Body of pancreas (tissue), 4 donors: ENCODE data around the gene ZNF672. TPM values are rescaled to one million over a fixed set of nuclear protein-coding genes. Genes with fewer than 3 reads are reported as not detected.

Experiments used
- ATAC-seq: fragments of 150-250 bp; one replicate; pipeline ENCODE4 v1.9.1; 2016
- DNase-seq, 4 donors: peaks; one replicate each; pipeline ENCODE4 v3.0.0-alpha.2; 2019
- H3K27ac ChIP-seq, 4 donors: fragments of 200-600 bp; sonication (generic); 1 replicate in 3 of 4; 2 replicates in 1 of 4; pipeline versions ENCODE4 v1.5.1 to v1.6.1; 2016 to 2019; ENCODE audit warnings: mild to moderate bottlenecking in 1 of 4, mixed read lengths in 1 of 4, moderate library complexity in 1 of 4
- H3K27me3 ChIP-seq, 2 donors: fragments of 200-600 bp; sonication (generic); one replicate each; pipeline ENCODE4 v1.6.0; 2016; ENCODE audit warnings: mild to moderate bottlenecking in 1 of 2
- H3K36me3 ChIP-seq, 2 donors: fragments of 200-600 bp; sonication (generic); replicated peaks in 1 of 2; 2 replicates each; pipeline ENCODE4 v1.5.1; 2016; ENCODE audit warnings: low read depth in 2 of 2; ENCODE audit not compliant: insufficient read depth in 1 of 2
- H3K4me1 ChIP-seq: fragments of 200-600 bp; sonication (generic); one replicate; pipeline ENCODE4 v1.6.0; 2016
- H3K4me3 ChIP-seq, 2 donors: fragments of 200-600 bp; sonication (generic); 1 replicate in 1 of 2; 2 replicates in 1 of 2; pipeline ENCODE4 v1.5.1; 2016 to 2019
- H3K9me3 ChIP-seq, 3 donors: fragments of 200-600 bp; sonication (generic); 1 replicate in 2 of 3; 2 replicates in 1 of 3; pipeline ENCODE4 v1.5.1; 2016
- CTCF ChIP-seq, 7 experiments: fragments of 450-650 bp in 4 of 7; fragments of 200-600 bp in 3 of 7; sonication (generic) in 3 of 7; IDR thresholded peaks; one replicate each; pipeline ENCODE4 v1.5.1; 2016 to 2019; ENCODE audit warnings: antibody characterized with exemption in 7 of 7
- POLR2A ChIP-seq, 3 donors: fragments of 450-650 bp; IDR thresholded peaks; one replicate each; pipeline ENCODE4 v1.6.1; 2016; ENCODE audit warnings: antibody characterized with exemption in 3 of 3, mild to moderate bottlenecking in 2 of 3
- WGBS, 2 donors: methylation state at CpG; one replicate each; pipeline ENCODE4 v1.1.5; 2017; 5-methylcytosine and 5-hydroxymethylcytosine counted together
- intact Hi-C: fragments of 100-400 bp; cut with DNase I; formaldehyde crosslinking; loops from one replicate; pipeline ENCODE4 v1.15.1; 2023
- total RNA-seq, 2 donors: library from RNA; depleted of rRNA; stranded (reverse); fragments of >200 nt; gene quantifications; one replicate each; pipeline ENCODE4 v1.1.0, GENCODE V29; 2016

ZNF672 gene
- total RNA-seq, 2 donors from 2014 or later: 18.8 to 27.2 TPM

- no peak for DNase-seq
- 13 to 15% methylated on average over 4 of the region's 4 CpGs for WGBS, 2 donors
- no peak for TF ChIP-seq CTCF (IDR thresholded peaks at IDR 0.05)
- no peak for TF ChIP-seq POLR2A (IDR thresholded peaks at IDR 0.05)
- Histone ChIP-seq H3K9me3 (no peaks in the 10 kb centered on the region), H3K4me3 (no peak overlapping the region), H3K27ac (peak overlapping the region; percentile 37 to 81 (median 63)), H3K27me3 (no peaks in the 10 kb centered on the region), H3K36me3 (no peaks in the 10 kb centered on the region), H3K4me1 (peaks cover 30% of the 10 kb centered on the region)
- intact Hi-C loops: no loop called here
- no peak for ATAC-seq
Observed at GRCh38 chr1:248862695-248862997, 24.6 kb downstream of the ZNF672 start.

- H3K4me1 ChIP-seq: peaks cover 24% of the 10 kb centered on the region
- WGBS, 2 donors: 9 to 10% methylated on average over 28 to 43 of the region's 46 CpGs
- no peaks in the 10 kb centered on the region for H3K27me3 ChIP-seq
- TF ChIP-seq CTCF (IDR thresholded peaks at IDR 0.05) (no peak), POLR2A (IDR thresholded peaks at IDR 0.05) (peak; percentile 44 to 74 (median 68))
- intact Hi-C loops: no loop called here
- no peaks in the 10 kb centered on the region for H3K36me3 ChIP-seq
- DNase-seq (peak; percentile 86 to 93 (median 90)), ATAC-seq (peak; percentile 69)
- H3K27ac ChIP-seq: peak overlapping the region; percentile 37 to 81 (median 63)
- H3K4me3 ChIP-seq: peak overlapping the region in 1 of 2 donors; percentile 17
- H3K9me3 ChIP-seq: no peaks in the 10 kb centered on the region
Observed at GRCh38 chr1:248862998-248863881, 25.2 kb downstream of the ZNF672 start.

- Histone ChIP-seq H3K4me3 (no peak overlapping the region), H3K27ac (peak overlapping the region in 2 of 4 donors; percentile 93 to 97), H3K36me3 (no peaks in the 10 kb centered on the region), H3K4me1 (peaks cover 11% of the 10 kb centered on the region), H3K9me3 (no peaks in the 10 kb centered on the region), H3K27me3 (no peaks in the 10 kb centered on the region)
- WGBS, 2 donors: 88 to 97% methylated on average over 3 of the region's 3 CpGs
- intact Hi-C loops: no loop called here
- no peak for DNase-seq
- ATAC-seq: no peak
- no peak for TF ChIP-seq POLR2A (IDR thresholded peaks at IDR 0.05)
- TF ChIP-seq CTCF (IDR thresholded peaks at IDR 0.05): no peak
Observed at GRCh38 chr1:248871837-248872401, 33.9 kb downstream of the ZNF672 start.

- peak; percentile 55 to 73 (median 66) for DNase-seq
- WGBS, 2 donors: 3% methylated on average over 22 to 31 of the region's 31 CpGs
- ATAC-seq: peak; percentile 54
- H3K27me3 ChIP-seq: no peaks in the 10 kb centered on the region
- H3K9me3 ChIP-seq: no peaks in the 10 kb centered on the region
- intact Hi-C loops: no loop called here
- H3K36me3 ChIP-seq: no peaks in the 10 kb centered on the region
- H3K4me1 ChIP-seq: peaks cover 11% of the 10 kb centered on the region
- H3K4me3 ChIP-seq: peak overlapping the region; percentile 23 to 25
- H3K27ac ChIP-seq: peak overlapping the region; percentile 92 to 97 (median 94)
- TF ChIP-seq POLR2A (IDR thresholded peaks at IDR 0.05) (no peak), CTCF (IDR thresholded peaks at IDR 0.05) (peak in 1 of 7 experiments; percentile 3)
Observed at GRCh38 chr1:248872752-248873408, 34.9 kb downstream of the ZNF672 start.
